B cell (primary cell): ENCODE measurements around the gene NUDT14.

Source experiments
- CTCF ChIP-seq: fragments of 200-600 bp; IDR thresholded peaks from one replicate; pipeline ENCODE4 v1.8.0; 2022; ENCODE audit warnings: antibody characterized with exemption, mild to moderate bottlenecking
- EZH2 ChIP-seq: IDR thresholded peaks from 2 replicates; pipeline ENCODE4 v1.6.1; 2012; ENCODE audit warnings: borderline replicate concordance, low read depth, mild to moderate bottlenecking, moderate library complexity, low read length; ENCODE audit not compliant: insufficient read depth, poor library complexity, severe bottlenecking

- TF ChIP-seq CTCF (no peak), EZH2 (no peak)
Observed at GRCh38 chr14:105161309-105161708, 19.8 kb downstream of the NUDT14 start.
